ENCODE measurements around the gene TMPRSS7.
A peak's percentile ranks its signal among the peaks of the same experiment; 100 is the strongest.
"Not testable (repeated sequence)": the region's sequence is repeated elsewhere in the genome, so short reads cannot be mapped to it uniquely, and the experiment has no call there.

The TMPRSS7 gene

DNA sequence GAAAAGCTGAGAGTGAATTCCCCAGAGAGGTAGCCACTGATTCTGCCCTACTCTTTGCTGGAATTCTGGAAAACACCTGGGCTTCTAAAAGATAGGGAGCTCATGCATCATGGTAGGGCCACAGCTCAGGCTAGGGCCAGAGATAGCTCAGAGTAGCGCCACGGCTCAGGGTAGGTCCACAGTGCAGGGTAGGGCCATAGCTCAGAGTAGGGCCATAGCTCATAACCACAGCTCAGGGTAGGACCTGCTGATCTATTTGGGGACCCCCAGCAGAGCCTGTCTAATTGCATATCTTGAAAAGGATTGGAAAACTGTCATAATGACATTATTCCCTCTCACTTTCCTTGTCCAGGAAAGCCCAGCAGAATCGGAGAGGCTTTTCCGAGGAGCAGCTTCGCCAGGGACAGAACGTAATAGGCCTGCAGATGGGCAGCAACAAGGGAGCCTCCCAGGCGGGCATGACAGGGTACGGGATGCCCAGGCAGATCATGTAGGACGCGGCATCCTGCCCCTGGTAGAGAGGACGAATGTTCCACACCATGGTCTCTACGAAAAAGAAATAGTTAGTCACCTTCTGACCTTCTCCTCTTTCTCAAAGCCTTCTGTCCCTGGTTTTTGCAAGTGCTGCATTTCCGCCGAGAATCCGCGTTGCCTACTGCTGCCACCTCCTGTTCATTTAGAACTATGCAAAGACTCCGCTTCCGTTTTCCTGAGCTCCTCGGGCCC is 21.3 kb upstream of the TMPRSS7 start:
- peak; percentile 42 for DNase-seq

GRCh38 chr3:112013784-112014143 is 20.8 kb upstream of the TMPRSS7 start:
- DNase-seq: no peak

DNA sequence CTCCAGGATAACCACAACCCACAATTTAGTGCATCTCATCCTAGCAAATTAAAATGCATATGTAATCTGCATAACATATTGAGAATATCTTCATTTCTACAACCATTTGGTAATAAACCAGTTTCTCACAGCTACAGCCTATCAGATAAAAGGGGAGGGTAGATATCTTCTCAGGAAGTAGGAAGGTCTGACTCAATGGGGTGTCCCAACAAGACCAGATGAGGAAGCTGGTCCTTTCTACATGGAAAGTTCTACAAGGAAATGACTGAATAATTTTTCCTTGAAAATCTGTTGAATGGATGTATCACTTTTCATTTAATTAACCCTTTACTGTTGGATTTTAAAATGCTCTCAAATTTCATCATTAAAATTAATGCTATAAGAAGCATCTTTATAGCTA is 17.4 kb upstream of the TMPRSS7 start:
- DNase-seq: no peak

- no peak for DNase-seq
Observed at GRCh38 chr3:112018712-112019111, 15.8 kb upstream of the TMPRSS7 start.

GRCh38 chr3:112019716-112020115 is 14.8 kb upstream of the TMPRSS7 start:
- no peak for DNase-seq

DNA sequence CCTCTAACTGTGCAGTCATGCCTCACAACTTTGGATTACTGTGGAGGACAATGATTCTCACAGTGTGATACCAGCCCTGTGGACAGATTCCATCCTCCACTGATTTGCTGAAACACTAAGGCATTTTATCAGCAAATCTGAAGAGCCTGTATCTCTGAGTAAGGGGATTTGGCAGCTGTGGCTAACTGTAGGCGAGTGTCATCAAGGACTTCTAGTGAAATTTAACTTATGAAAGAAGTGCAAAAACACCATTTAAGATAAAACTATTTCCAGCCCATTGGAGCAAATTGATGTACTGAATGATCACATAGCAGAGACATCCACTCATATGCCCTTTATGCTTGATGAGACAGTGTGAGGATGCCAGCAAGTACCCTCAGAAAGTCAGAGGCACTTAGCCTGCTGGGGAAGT is 13.9 kb upstream of the TMPRSS7 start:
- no peak for DNase-seq

DNA sequence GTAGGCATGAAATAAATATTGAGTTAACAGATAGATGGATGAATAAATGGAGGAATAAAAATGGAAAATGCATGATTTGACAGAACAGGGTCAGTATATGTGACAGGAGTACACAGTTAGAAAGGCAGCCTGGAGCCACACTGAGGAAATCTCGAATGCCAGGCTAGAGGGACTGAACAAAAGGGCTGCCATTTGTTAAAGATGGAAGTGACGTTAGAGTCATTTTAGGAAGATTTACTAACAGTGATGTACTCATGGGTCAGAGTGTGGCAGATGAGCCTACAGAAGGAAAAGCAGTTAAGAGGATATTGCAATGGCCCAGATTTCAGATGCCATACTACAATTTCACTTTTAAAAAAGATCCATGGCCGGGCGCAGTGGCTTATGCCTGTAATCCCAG is 7.4 kb upstream of the TMPRSS7 start:
- DNase-seq: no peak

DNA sequence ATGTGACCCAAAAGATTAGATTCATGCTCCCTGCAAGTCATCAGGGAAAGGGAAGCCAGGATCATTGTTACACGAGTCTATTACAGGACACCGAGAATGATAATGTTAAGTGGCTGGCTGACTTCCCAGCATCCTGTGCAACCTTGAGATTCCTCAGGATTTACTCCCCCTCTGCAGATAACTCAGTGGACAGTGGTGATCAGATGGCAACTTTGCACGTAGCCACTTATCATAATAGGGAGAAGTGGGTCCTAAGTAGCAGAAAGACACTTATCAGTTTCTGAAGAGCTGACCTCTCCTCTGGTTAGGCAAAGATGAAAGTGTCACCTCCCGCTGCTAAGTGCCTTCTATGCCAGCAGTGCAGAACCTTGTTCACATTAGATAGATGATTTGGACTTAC is 6.7 kb upstream of the TMPRSS7 start:
- DNase-seq: no peak

- no peak for DNase-seq
Observed at GRCh38 chr3:112030901-112031300, 3.6 kb upstream of the TMPRSS7 start.

DNA sequence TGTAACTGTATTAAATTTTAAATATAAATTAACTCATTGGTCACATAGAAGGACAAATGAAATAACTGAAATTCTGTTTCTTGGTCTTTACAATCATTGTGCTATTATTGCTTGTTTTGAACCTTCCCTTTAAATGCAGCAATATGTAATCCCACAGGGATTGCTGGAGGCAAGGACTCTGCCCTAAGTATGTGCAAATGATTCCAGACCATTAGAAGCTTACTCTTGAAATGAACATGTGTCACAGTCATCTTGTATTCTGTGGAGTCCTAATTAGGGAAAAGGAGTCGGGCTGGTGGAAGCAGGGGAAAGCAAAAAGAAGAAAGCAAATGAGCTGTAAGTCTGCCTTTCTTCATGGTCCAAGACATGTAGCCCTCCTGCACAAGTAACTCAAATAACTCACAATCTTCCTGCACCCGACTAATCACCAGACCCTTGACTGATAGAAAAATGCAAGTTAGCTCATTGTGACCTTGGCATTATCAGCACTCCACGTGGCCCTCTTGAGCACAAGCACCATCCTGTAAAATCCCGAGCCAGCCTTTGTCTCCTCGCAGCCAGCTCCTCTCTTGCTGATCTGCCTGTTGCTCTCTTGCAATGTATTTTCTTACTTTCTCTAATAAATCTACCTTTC is 2.3 kb upstream of the TMPRSS7 start:
- DNase-seq: no peak

GRCh38 chr3:112035241-112035640 is 705 bp downstream of the TMPRSS7 start:
- no peak for DNase-seq

GRCh38 chr3:112037194-112037593 is 2.7 kb downstream of the TMPRSS7 start:
- not testable (repeated sequence) for DNase-seq

DNA sequence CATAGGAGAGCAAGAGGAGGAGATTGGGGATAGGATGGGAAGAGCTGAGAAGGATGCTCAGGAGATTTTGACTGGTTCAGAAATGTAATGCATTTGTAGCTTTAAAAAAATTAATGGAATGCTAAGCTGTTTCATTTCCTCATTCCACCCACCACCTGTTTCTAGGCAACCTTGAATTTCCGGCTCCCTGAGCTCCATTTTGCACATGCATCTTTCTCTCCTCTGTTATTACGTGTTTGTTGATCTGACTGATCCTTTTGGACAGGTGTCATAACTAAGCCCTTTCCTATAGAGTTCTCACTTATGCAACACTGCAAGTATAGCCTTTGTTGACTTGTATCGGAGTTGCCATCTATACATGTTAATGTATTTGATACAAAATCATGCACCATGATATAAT is 4.3 kb downstream of the TMPRSS7 start:
- DNase-seq: no peak

- no peak for DNase-seq
Observed at GRCh38 chr3:112041321-112041720, 6.8 kb downstream of the TMPRSS7 start.

DNA sequence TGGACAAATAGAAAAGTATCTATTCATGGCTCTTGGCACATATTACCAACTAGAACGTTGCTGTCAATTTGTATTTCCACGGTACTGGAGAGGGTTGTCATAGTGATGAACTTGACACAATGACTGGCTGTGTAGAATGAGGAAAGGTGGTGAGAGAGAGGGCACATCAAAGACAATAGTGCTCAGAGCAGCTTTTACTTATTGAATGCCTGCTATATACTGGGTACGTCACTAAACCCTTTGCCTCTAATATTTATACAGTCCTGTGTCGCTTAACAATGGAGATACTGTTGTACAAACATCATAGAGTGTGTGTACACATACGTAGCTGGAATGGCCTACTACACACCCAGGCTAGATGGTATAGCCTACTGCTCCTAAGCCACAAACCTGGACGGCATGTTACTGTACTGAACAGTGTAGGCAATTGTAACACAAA is 8.3 kb downstream of the TMPRSS7 start:
- DNase-seq: no peak

GRCh38 chr3:112043621-112044201 is 9.2 kb downstream of the TMPRSS7 start:
- DNase-seq: peak; percentile 41

- no peak for DNase-seq
Observed at GRCh38 chr3:112046599-112046998, 12.1 kb downstream of the TMPRSS7 start.

GRCh38 chr3:112047264-112047663 is 12.7 kb downstream of the TMPRSS7 start:
- no peak for DNase-seq

DNA sequence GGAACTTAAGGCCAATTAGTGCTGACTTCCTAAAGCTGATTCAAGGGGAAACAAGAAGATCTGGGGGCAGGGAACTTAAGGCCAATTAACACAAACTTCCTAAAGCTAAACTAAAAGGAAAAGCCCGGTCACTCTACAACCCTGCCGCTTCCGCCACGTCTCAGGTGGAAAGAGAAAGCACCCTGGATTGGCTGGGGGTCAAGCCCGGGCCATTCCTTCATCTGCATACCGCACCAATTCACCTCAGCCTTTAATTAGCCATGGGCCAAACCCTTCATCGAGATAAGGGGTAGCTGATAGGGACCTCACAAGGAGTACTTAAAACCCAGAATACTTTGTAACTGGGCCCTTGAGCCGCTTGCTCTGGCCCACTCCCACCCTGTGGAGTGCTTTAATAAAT is 14.4 kb downstream of the TMPRSS7 start:
- no peak for DNase-seq

DNA sequence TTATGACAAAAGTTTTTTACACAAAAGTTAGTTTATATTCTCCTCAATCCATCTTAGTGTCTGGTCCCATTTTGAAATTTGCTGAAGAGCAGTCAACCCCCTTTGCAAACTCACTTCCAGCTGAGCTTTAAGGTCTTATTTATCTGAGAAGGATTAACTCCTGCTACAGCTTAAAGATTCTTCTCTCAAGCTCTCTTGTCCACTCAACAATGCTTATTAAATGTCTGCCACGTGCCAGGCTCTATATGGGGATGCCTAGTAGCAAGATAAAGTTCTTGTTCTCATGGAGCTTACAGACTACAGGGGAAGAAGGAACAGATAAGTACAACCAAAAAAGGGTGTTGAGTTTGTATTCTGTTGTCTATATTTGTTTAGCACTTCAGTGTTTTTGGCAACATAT is 18.7 kb downstream of the TMPRSS7 start:
- no peak for DNase-seq

- DNase-seq: no peak
Observed at GRCh38 chr3:112056451-112056929, 22.0 kb downstream of the TMPRSS7 start.

DNA sequence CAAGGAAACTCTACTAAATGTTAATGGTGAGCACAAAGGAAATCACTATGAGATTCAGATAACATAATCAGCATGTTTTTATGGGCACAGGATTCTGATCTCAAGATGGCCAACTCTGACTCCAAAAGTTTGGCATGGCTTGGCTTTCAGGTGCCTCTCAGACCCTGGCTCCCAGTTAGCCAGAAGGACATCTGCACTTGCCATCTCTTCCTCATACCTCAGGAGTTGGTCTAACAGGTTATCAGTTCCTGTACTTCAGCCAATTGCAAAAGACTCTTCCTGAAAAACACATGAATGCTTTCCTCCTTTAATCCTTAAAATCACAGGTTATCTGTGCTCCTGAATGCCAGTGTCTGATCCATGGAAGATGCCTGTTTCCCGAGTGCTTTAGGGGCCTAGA is 25.0 kb downstream of the TMPRSS7 start:
- DNase-seq: no peak

- DNase-seq: no peak
Observed at GRCh38 chr3:112061152-112061551, 26.6 kb downstream of the TMPRSS7 start.

DNA sequence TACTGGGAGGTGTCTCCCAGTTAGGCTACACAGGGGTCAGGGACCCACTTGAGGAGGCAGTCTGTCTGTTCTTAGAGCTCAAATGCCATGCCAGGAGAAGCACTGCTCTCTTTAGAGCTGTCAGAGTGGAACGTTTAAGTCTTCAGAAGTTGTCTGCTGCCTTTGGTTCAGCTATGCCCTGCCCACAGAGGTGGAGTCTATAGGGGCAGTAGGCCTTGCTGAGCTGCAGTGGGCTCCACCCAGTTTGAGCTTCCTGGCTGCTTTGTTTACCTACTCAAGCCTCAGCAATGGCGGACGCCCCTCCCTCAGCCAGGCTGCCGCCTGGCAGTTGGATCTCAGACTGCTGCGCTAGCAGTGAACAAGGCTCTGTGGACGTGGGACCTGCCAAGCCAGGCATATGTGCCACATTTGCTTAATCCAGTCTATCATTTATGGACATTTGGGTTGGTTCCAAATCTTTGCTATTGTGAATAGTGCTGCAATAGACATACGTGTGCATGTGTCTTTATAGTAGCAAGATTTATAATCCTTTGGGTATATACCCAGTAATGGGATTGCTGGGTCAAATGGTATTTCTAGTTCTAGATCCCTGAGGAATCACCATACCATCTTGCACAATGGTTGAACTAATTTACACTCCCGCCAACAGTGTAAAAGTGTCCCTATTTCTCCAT is 38.0 kb downstream of the TMPRSS7 start:
- peak; percentile 70 for DNase-seq

All from CD4-positive, alpha-beta T cell treated with Interferon gamma for 1 hour (primary cell).